Caco-2 (cell line): Measurements from ENCODE around the gene ZFR2. TPM values are rescaled to one million over a fixed set of nuclear protein-coding genes. Genes with fewer than 3 reads are reported as not detected.
"Not testable (repeated sequence)": the region's sequence is repeated elsewhere in the genome, so short reads cannot be mapped to it uniquely, and the experiment has no call there.

Source experiments
- BruUV-seq: library from RNA; stranded (reverse); fragments of 400-500 nt; replicated peaks from 2 replicates; lab custom pipeline; 2021; lab: Mats Ljungman, UMichigan
- CTCF ChIA-PET: fragments of 300-600 bp; sonication (Branson Sonifier 250); formaldehyde crosslinking; loops from one replicate; lab custom pipeline; 2022; ENCODE audit warnings: antibody characterized with exemption; lab: Charles Lee
- POLR2A ChIA-PET: fragments of 300-600 bp; sonication (Branson Sonifier 250); formaldehyde crosslinking; loops from one replicate; lab custom pipeline; 2022; ENCODE audit warnings: antibody characterized with exemption; lab: Charles Lee
- DNase-seq, 2 experiments: peaks; one replicate each; pipeline versions ENCODE4 v3.0.0 to v3.0.0-alpha.2; 2020 to 2022
- H3K27me3 ChIP-seq: replicated peaks from 2 replicates; pipeline ENCODE4 v1.6.0; 2011; ENCODE audit warnings: low read length; ENCODE audit not compliant: control insufficient read depth, insufficient read depth
- H3K36me3 ChIP-seq: 2 replicates; pipeline ENCODE4 v1.5.1; 2011; ENCODE audit warnings: low read length; ENCODE audit not compliant: control insufficient read depth, insufficient read depth
- H3K4me1 ChIP-seq: fragments of 250-450 bp; sonication (Bioruptor Pico); 2 replicates; pipeline ENCODE4 v1.5.1; 2020; ENCODE audit warnings: mild to moderate bottlenecking
- H3K4me3 ChIP-seq: 2 replicates; pipeline ENCODE4 v1.5.1; 2011; ENCODE audit warnings: low read depth, mild to moderate bottlenecking, control low read depth, low read length
- H3K9me3 ChIP-seq: fragments of 250-450 bp; sonication (Bioruptor Pico); 2 replicates; pipeline ENCODE4 v1.5.1; 2020; ENCODE audit warnings: mild to moderate bottlenecking, moderate library complexity
- H3K27ac Mint-ChIP-seq: one replicate; pipeline ENCODE4 v1.8.0; 2022; ENCODE audit warnings: mixed read lengths; ENCODE audit not compliant: unreplicated experiment
- H3K27me3 Mint-ChIP-seq: one replicate; pipeline ENCODE4 v1.8.0; 2022; ENCODE audit warnings: mixed read lengths; ENCODE audit not compliant: insufficient read depth, unreplicated experiment
- H3K36me3 Mint-ChIP-seq: one replicate; pipeline ENCODE4 v1.8.0; 2022; ENCODE audit warnings: mild to moderate bottlenecking, mixed read lengths; ENCODE audit not compliant: insufficient read depth, unreplicated experiment
- H3K4me1 Mint-ChIP-seq: one replicate; pipeline ENCODE4 v1.8.0; 2022; ENCODE audit warnings: low read depth, mixed read lengths; ENCODE audit not compliant: unreplicated experiment
- H3K4me3 Mint-ChIP-seq: one replicate; pipeline ENCODE4 v1.8.0; 2022; ENCODE audit warnings: mild to moderate bottlenecking, moderate library complexity, mixed read lengths; ENCODE audit not compliant: unreplicated experiment
- H3K9me3 Mint-ChIP-seq: one replicate; pipeline ENCODE4 v1.8.0; 2022; ENCODE audit warnings: mixed read lengths; ENCODE audit not compliant: unreplicated experiment
- CTCF ChIP-seq, 2 experiments: fragments of 200-600 bp in 1 of 2; IDR thresholded peaks; 1 replicate in 1 of 2; 2 replicates in 1 of 2; pipeline versions ENCODE4 v1.5.1 to v1.8.0; 2011 to 2022; ENCODE audit warnings: antibody characterized with exemption in 1 of 2, control low read depth in 1 of 2, inconsistent platforms in 1 of 2, low read depth in 1 of 2, low read length in 1 of 2, mild to moderate bottlenecking in 1 of 2, moderate library complexity in 1 of 2; ENCODE audit not compliant: insufficient read depth in 1 of 2, severe bottlenecking in 1 of 2, unreplicated experiment in 1 of 2
- intact Hi-C: fragments of 100-400 bp; cut with micrococcal nuclease; formaldehyde crosslinking; loops from one replicate; pipeline ENCODE4 v1.10.0; 2022; ENCODE audit not compliant: unreplicated experiment
- total RNA-seq: library from RNA; stranded (reverse); gene quantifications from 2 replicates; pipeline ENCODE4 v1.2.3, GENCODE V29; 2022

The ZFR2 gene
- total RNA-seq, 1 experiment from 2014 or later = not detected

DNA sequence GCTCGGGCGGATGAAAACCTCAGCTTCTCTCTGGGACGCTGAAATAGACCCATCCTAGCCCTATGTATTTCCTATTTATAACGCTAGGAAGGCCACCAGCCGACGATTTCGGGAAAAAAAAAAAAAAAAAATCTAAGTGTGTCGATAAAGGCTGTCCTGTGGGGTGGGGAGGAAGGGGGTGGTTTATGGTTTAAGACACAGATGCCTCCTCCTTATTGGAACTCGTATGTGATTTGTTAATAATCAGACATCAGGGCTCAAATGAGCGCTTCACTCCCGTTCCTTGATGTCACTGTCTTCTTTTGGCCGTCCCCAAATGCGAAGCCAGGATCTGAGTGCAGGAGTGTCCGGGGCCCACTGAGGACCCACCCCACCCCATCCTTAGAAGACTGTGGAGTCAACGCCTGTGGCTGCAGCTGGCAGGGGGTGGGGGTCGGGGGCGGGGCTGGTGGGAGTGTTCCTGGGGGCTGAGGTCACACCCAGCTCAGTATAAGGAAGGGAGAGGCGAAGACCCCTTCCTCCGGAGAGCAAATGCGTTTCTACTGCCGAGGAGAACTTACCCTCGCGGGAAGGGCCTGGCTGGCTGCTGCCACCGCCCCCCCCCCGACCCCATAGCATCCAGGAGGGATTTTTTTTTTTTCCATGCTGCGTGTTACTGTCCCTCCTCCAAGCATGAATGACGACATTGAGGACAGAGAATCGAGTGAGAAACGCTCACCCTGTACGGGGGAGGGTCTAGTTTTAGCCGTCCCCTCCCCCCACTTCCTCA, 12.6 kb upstream of the ZFR2 start:
- no peaks in the 10 kb centered on the region for H3K36me3 Mint-ChIP-seq
- no peaks in the 10 kb centered on the region for H3K4me1 ChIP-seq
- intact Hi-C loops = no loop called here
- no TSS peak for BruUV-seq
- ChIA-PET POLR2A (no interaction called here), CTCF (interaction anchor here (0.7 kb wide), 1 partner anchor 49 kb away, joined by 6 read pairs; no protein-coding TSS in a partner anchor)
- no peak for DNase-seq
- no peaks in the 10 kb centered on the region for H3K4me1 Mint-ChIP-seq
- no peaks in the 10 kb centered on the region for H3K9me3 ChIP-seq
- H3K27me3 ChIP-seq = no peaks in the 10 kb centered on the region
- H3K4me3 Mint-ChIP-seq = no peak overlapping the region
- no peak overlapping the region for H3K27ac Mint-ChIP-seq
- no peaks in the 10 kb centered on the region for H3K36me3 ChIP-seq
- no peaks in the 10 kb centered on the region for H3K9me3 Mint-ChIP-seq
- H3K4me3 ChIP-seq = no peak overlapping the region
- TF ChIP-seq CTCF (IDR thresholded peaks at IDR 0.05; ENCODE audit: insufficient read depth in 1 of 2, low read depth in 1 of 2, low read length in 1 of 2, severe bottlenecking in 1 of 2, unreplicated experiment in 1 of 2) = no peak
- H3K27me3 Mint-ChIP-seq = no peaks in the 10 kb centered on the region

DNA sequence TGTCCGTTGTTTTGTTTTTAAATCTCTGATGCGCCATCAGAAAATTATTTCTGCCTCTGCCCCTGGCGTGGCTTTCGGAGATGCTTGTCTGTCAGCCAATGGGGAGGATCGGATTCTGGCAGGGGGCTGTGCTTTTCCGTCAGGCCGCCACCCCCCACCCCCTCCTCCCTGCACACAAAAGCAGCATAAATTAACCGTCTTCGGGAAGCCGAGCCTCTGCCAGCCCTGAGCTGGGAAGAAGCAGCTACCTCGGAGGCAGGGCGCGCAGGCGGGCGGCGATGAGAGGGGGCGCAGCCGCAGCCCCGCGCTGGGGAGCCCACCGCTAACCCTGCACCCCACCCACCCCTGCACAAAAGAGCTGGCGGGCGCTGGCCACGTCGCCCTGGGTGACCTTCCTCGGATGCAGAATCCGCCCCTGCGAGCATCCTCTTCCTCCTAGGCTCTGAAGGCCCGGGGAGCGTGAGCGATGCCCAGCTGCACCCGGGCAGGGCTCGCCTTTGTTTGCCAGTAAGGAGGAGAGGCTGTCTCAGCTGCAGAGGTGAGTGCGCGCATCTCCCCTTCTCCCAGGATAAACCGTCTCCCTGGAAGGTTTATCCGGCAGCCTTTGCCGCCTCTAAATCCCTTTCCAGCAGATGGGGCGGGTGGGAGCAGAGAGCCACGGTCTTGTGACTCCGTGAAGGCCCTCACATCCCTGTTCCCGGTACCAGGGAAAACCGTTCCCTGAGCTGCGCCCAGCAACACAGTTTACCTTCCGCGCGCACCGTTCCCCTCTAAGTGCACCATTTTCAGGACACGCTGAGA, 11.8 kb upstream of the ZFR2 start, which contains the start of gene ATCAY:
Gene ATCAY, plus strand, starts transcription at position 215 of the 801 bp plus-strand sequence. CDS start 5,083 bp downstream, outside the sequence.
- H3K4me1 ChIP-seq = no peaks in the 10 kb centered on the region
- DNase-seq = no peak
- H3K27me3 ChIP-seq = no peaks in the 10 kb centered on the region
- H3K4me3 ChIP-seq = no peak within 1 kb of the TSS
- BruUV-seq = no TSS peak
- H3K9me3 Mint-ChIP-seq = no peaks in the 10 kb centered on the region
- TF ChIP-seq CTCF (IDR thresholded peaks at IDR 0.05; ENCODE audit: insufficient read depth in 1 of 2, low read depth in 1 of 2, low read length in 1 of 2, severe bottlenecking in 1 of 2, unreplicated experiment in 1 of 2) = no peak
- H3K4me1 Mint-ChIP-seq = no peaks in the 10 kb centered on the region
- H3K36me3 ChIP-seq = no peaks in the 10 kb centered on the region
- no peaks in the 10 kb centered on the region for H3K9me3 ChIP-seq
- POLR2A ChIA-PET = no interaction called here
- no peaks in the 10 kb centered on the region for H3K27me3 Mint-ChIP-seq
- no peaks in the 10 kb centered on the region for H3K36me3 Mint-ChIP-seq
- CTCF ChIA-PET = interaction anchor here (0.7 kb wide), 1 partner anchor 49 kb away, joined by 6 read pairs; no protein-coding TSS in a partner anchor
- intact Hi-C loops = no loop called here
- no peak within 1 kb of the TSS for H3K27ac Mint-ChIP-seq
- H3K4me3 Mint-ChIP-seq = no peak within 1 kb of the TSS

DNA sequence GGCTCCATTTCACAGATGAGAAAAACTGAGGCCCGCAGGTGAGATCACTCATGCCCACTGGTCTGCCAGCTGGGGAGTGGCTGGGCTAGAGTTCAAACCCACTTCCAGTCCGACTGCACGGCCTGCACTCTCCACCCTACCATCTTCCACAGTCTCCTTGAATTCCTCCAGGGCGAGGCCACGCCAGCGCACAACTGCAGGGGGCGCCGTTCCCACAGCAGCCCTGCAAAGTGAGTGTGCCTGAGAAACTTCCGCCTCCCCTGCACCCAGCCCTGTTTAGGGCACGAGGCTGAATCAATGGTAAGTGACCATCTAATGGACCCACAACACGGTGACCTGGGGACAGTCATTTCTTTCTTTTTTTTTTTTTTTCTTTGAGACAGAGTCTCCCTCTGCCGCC, 10.8 kb upstream of the ZFR2 start:
- Mint-ChIP-seq H3K4me3 (no peak overlapping the region), H3K27me3 (no peaks in the 10 kb centered on the region), H3K36me3 (no peaks in the 10 kb centered on the region), H3K9me3 (no peaks in the 10 kb centered on the region), H3K4me1 (no peaks in the 10 kb centered on the region), H3K27ac (no peak overlapping the region)
- ChIA-PET CTCF (no interaction called here), POLR2A (no interaction called here)
- TF ChIP-seq CTCF (IDR thresholded peaks at IDR 0.05; ENCODE audit: insufficient read depth in 1 of 2, low read depth in 1 of 2, low read length in 1 of 2, severe bottlenecking in 1 of 2, unreplicated experiment in 1 of 2) = no peak
- no peaks in the 10 kb centered on the region for H3K4me1 ChIP-seq
- H3K36me3 ChIP-seq = no peaks in the 10 kb centered on the region
- no peaks in the 10 kb centered on the region for H3K9me3 ChIP-seq
- BruUV-seq = no TSS peak
- intact Hi-C loops = no loop called here
- no peaks in the 10 kb centered on the region for H3K27me3 ChIP-seq
- no peak overlapping the region for H3K4me3 ChIP-seq
- DNase-seq = no peak

DNA sequence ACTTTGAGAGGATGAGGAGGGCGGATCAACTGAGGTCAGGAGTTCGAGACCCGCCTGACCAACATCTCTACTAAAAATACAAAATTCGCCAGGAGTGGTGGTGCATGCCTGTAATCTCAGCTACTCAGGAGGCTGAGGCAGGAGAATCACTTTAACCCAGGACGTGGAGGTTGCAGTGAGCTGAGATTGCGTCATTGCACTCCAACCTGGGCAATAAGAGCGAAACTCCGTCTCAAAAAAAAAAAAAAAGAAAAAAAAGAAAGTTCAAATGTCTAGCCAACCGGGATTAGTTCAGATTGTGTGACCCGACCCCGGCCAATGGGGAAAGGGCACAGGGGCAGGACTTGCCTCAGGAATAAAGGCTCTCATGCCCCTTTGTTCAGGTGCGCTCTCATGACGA, 5.9 kb upstream of the ZFR2 start:
- BruUV-seq, H3K36me3 Mint-ChIP-seq, H3K9me3 ChIP-seq, DNase-seq, H3K4me1 ChIP-seq, intact Hi-C loops, H3K27ac Mint-ChIP-seq, H3K4me1 Mint-ChIP-seq, H3K27me3 Mint-ChIP-seq, H3K9me3 Mint-ChIP-seq, H3K36me3 ChIP-seq, POLR2A ChIA-PET, H3K4me3 Mint-ChIP-seq, H3K27me3 ChIP-seq, H3K4me3 ChIP-seq: not testable (repeated sequence)
- CTCF ChIA-PET = interaction anchor here (0.6 kb wide), 2 partner anchors 208 to 279 kb away, joined by 3 read pairs; partner anchors contain the start of gene CREB3L3
